Fibroblast of skin of abdomen (primary cell): ENCODE data around the gene ZNF688.
"Not testable (repeated sequence)": the region's sequence is repeated elsewhere in the genome, so short reads cannot be mapped to it uniquely, and the experiment has no call there.

Experiments
- DNase-seq: peaks from one replicate; pipeline ENCODE4 v3.0.0-alpha.2; 2013

Gene ZNF688

GRCh38 chr16:30533146-30533522 is 38.4 kb downstream of the ZNF688 start:
- no peak for DNase-seq

GRCh38 chr16:30532285-30533145 is 39.0 kb downstream of the ZNF688 start:
- DNase-seq, result no peak

DNA sequence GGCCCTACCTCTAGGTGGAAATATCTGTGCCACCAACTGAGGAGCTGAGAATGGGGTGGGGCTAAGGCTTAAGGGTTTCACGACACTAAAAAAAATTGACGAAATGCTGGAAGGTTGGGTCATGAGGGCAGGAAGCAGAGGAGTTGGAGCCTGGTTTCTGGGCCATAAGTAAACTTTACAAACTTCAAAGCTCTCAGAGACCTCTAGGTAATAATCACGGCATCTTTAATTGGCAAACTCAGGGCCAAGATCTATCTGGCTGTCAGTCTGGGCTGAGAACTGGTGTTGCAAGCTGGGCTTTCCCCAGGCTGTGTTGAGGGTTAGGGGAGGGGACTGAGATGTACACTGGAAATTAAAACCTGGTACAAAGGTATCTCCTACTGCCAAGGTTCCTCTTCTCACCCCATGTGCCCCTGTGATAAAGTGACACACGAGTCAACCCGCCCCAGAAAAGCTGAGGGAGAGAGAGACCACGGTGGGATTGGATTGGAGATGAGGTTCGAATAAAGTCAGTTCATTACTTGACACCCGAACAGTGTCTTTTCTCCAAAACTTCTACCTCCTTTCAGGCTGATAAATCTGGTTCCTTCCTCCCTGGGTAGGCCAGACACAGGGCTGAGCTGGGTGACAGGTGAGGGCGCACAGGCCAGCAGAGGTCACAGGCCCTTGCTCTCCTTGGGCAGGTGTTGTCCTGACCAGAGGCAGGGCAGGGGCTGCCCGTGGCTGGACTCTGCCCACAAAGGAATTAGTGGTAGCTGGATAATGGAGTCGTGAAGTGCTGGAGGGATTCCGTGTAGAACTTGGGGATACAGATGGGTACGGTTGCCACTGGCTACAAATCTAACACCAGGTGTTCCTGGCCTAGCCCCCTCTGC is 41.1 kb downstream of the ZNF688 start:
- no peak for DNase-seq

- DNase-seq, result no peak
These were observed 42.6 kb downstream of the ZNF688 start for GRCh38 chr16:30528799-30529457.

GRCh38 chr16:30527635-30528178 is 43.8 kb downstream of the ZNF688 start:
- no peak for DNase-seq

GRCh38 chr16:30526823-30527634 is 44.5 kb downstream of the ZNF688 start:
- peak; percentile 98 for DNase-seq

- peak; percentile 6 for DNase-seq
These were observed 45.2 kb downstream of the ZNF688 start, which contains the start of gene ZNF768 for GRCh38 chr16:30526137-30526822. Gene ZNF768 (minus strand): TSS chr16:30526566. CDS start chr16:30526413, 153 bp downstream.

- no peak for DNase-seq
These were observed 45.7 kb downstream of the ZNF688 start for GRCh38 chr16:30525844-30526136.

GRCh38 chr16:30524575-30525568 is 46.6 kb downstream of the ZNF688 start:
- no peak for DNase-seq

DNA sequence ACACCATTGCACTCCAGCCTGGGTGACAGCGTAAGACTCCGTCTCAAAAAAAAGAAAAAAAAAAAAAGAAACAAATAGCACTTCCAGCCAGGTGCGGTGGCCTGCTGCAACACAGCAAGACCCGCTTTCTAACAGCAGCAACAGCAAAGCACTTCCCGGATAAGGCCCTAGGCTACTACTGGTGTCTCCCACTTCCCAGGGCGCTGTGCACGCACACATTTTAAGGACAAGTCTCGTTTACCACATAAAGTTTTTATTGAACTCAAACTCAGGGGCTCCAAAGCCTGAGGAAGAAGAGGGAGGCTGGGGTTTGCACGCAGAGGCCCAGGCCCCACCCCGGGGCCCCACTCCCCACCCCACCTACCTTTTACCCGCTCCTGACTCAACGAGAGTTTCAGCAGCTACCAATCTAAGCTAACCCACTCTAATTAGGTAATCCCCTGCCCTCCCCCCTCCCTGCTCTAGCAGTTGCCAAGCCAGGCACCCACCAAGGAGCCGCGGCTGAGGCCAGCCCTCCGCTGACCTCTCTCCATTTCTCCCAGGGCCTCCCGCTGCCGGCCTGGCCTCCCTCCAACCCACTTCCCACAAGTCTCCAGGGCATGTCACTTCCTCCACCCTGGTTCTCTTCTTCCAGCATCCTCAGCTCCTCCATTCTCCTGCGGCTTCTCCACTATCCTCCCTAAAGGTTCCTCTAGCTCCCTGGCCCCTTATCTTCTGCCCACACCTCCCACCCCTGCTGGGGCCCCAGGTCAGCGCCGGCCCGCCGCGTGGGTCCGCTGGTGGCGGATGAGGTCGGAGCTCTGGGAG is 47.5 kb downstream of the ZNF688 start:
- no peak for DNase-seq

DNA sequence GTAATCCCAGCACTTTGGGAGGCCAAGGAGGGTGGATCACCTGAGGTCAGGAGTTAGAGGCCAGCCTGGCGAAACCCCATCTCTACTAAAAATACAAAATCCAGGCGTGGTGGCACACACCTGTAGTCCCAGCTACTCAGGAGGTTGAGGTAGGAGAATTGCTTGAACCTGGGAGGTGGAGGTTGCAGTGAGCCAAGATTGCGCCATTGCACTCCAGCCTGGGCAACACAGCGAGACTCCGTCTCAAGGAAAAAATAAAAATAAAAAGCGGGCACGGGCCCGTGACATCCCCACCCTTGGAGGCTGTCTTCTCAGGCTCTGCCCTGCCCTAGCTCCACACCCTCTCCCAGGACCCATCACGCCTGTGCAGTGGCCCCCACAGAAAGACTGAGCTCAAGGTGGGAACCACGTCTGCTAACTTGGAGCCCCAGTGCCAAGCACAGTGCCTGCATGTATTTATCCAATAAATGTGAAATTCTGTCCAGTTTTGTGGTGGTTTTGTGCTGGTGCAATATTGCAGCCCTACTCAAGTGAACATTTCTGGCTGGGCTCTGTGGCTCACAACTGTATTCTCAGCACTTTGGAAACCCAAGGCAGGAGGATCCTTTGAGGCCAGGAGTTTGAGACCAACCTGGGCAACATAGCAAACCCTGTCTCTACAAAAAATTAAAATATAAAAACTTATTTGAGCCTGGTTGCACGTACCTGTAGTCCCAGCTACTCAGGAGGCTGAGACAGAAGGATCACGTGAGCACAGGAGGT is 48.6 kb downstream of the ZNF688 start:
- not testable (repeated sequence) for DNase-seq

- DNase-seq, result no peak
These were observed 49.5 kb downstream of the ZNF688 start for GRCh38 chr16:30521873-30522641.

GRCh38 chr16:30521476-30521872 is 50.0 kb downstream of the ZNF688 start:
- DNase-seq, result no peak
